ENCODE measurements around the gene H2AZ1.
"Not testable (repeated sequence)": the region's sequence is repeated elsewhere in the genome, so short reads cannot be mapped to it uniquely, and the experiment has no call there.

The H2AZ1 gene

GRCh38 chr4:99966692-99967091, 16.6 kb upstream of the H2AZ1 start:
- Histone ChIP-seq H3K4me3 (ENCODE audit: severe bottlenecking) (no peak overlapping the region), H3K9me3 (ENCODE audit: severe bottlenecking) (no peaks in the 10 kb centered on the region), H3K27me3 (ENCODE audit: insufficient read depth, poor library complexity, severe bottlenecking) (no peaks in the 10 kb centered on the region), H3K27ac (ENCODE audit: poor library complexity, severe bottlenecking) (peak overlapping the region; percentile 1), H3K36me3 (ENCODE audit: low read depth) (no peaks in the 10 kb centered on the region), H3K4me1 (ENCODE audit: insufficient read depth, poor library complexity, severe bottlenecking) (peaks cover 6% of the 10 kb centered on the region)
- ATAC-seq (ENCODE audit: low read depth) (0 out of 3 replicates have a peak, but pooled peaks have one; percentile 41), DNase-seq (ENCODE audit: low spot score) (no peak)
- TF ChIP-seq CTCF (IDR thresholded peaks at IDR 0.05; ENCODE audit: poor library complexity, severe bottlenecking) = no peak

- peaks cover 13% of the 10 kb centered on the region for H3K4me1 ChIP-seq (ENCODE audit: insufficient read depth, poor library complexity, severe bottlenecking)
- H3K36me3 ChIP-seq (ENCODE audit: low read depth) = no peaks in the 10 kb centered on the region
- no peaks in the 10 kb centered on the region for H3K9me3 ChIP-seq (ENCODE audit: severe bottlenecking)
- H3K4me3 ChIP-seq (ENCODE audit: severe bottlenecking) = no peak overlapping the region
- H3K27ac ChIP-seq (ENCODE audit: poor library complexity, severe bottlenecking) = no peak overlapping the region
- no peaks in the 10 kb centered on the region for H3K27me3 ChIP-seq (ENCODE audit: insufficient read depth, poor library complexity, severe bottlenecking)
- TF ChIP-seq CTCF (IDR thresholded peaks at IDR 0.05; ENCODE audit: poor library complexity, severe bottlenecking) = no peak
- DNase-seq (ENCODE audit: low spot score) (no peak), ATAC-seq (ENCODE audit: low read depth) (no peak)
Measured at GRCh38 chr4:99965674-99966350, 15.7 kb upstream of the H2AZ1 start.

GRCh38 chr4:99965173-99965572, 15.1 kb upstream of the H2AZ1 start:
- ATAC-seq (ENCODE audit: low read depth) = no peak

GRCh38 chr4:99961711-99962110, 11.6 kb upstream of the H2AZ1 start:
- H3K36me3 ChIP-seq (ENCODE audit: low read depth) = no peaks in the 10 kb centered on the region
- H3K4me1 ChIP-seq (ENCODE audit: insufficient read depth, poor library complexity, severe bottlenecking) = peaks cover 13% of the 10 kb centered on the region
- no peak for TF ChIP-seq CTCF (IDR thresholded peaks at IDR 0.05; ENCODE audit: poor library complexity, severe bottlenecking)
- no peak overlapping the region for H3K4me3 ChIP-seq (ENCODE audit: severe bottlenecking)
- H3K27ac ChIP-seq (ENCODE audit: poor library complexity, severe bottlenecking) = peak overlapping the region; percentile 71
- ATAC-seq (ENCODE audit: low read depth) = no peak
- H3K27me3 ChIP-seq (ENCODE audit: insufficient read depth, poor library complexity, severe bottlenecking) = no peaks in the 10 kb centered on the region
- no peaks in the 10 kb centered on the region for H3K9me3 ChIP-seq (ENCODE audit: severe bottlenecking)
- DNase-seq (ENCODE audit: low spot score) = no peak

More at GRCh38 chr4:99965173-99965572, 15.1 kb upstream of the H2AZ1 start:
- Histone ChIP-seq H3K4me3 (ENCODE audit: severe bottlenecking) (no peak overlapping the region), H3K36me3 (ENCODE audit: low read depth) (no peaks in the 10 kb centered on the region), H3K9me3 (ENCODE audit: severe bottlenecking) (no peaks in the 10 kb centered on the region), H3K27me3 (ENCODE audit: insufficient read depth, poor library complexity, severe bottlenecking) (no peaks in the 10 kb centered on the region), H3K4me1 (ENCODE audit: insufficient read depth, poor library complexity, severe bottlenecking) (peaks cover 16% of the 10 kb centered on the region), H3K27ac (ENCODE audit: poor library complexity, severe bottlenecking) (no peak overlapping the region)
- no peak for TF ChIP-seq CTCF (IDR thresholded peaks at IDR 0.05; ENCODE audit: poor library complexity, severe bottlenecking)
- no peak for DNase-seq (ENCODE audit: low spot score)

- no peaks in the 10 kb centered on the region for H3K36me3 ChIP-seq (ENCODE audit: low read depth)
- H3K4me1 ChIP-seq (ENCODE audit: insufficient read depth, poor library complexity, severe bottlenecking) = peaks cover 9% of the 10 kb centered on the region
- H3K4me3 ChIP-seq (ENCODE audit: severe bottlenecking) = no peak overlapping the region
- H3K27me3 ChIP-seq (ENCODE audit: insufficient read depth, poor library complexity, severe bottlenecking) = no peaks in the 10 kb centered on the region
- H3K9me3 ChIP-seq (ENCODE audit: severe bottlenecking) = no peaks in the 10 kb centered on the region
- TF ChIP-seq CTCF (IDR thresholded peaks at IDR 0.05; ENCODE audit: poor library complexity, severe bottlenecking) = no peak
- DNase-seq (ENCODE audit: low spot score) (no peak), ATAC-seq (ENCODE audit: low read depth) (0 out of 3 replicates have a peak, but pooled peaks have one; percentile 12)
- peak overlapping the region; percentile 71 for H3K27ac ChIP-seq (ENCODE audit: poor library complexity, severe bottlenecking)
Measured at GRCh38 chr4:99960648-99961047, 10.6 kb upstream of the H2AZ1 start.

GRCh38 chr4:99958207-99958606, 8.1 kb upstream of the H2AZ1 start:
- not testable (repeated sequence) for H3K4me3 ChIP-seq (ENCODE audit: severe bottlenecking); H3K4me1 ChIP-seq (ENCODE audit: insufficient read depth, poor library complexity, severe bottlenecking); DNase-seq (ENCODE audit: low spot score); H3K36me3 ChIP-seq (ENCODE audit: low read depth); ATAC-seq (ENCODE audit: low read depth); H3K9me3 ChIP-seq (ENCODE audit: severe bottlenecking); H3K27ac ChIP-seq (ENCODE audit: poor library complexity, severe bottlenecking); H3K27me3 ChIP-seq (ENCODE audit: insufficient read depth, poor library complexity, severe bottlenecking)

Measured in RWPE2 (cell line).